Activated naive CD4-positive, alpha-beta T cell treated with anti-CD3 and anti-CD28 coated beads for 36 hours (primary cell): ENCODE measurements around the gene AKT3. TPM values are rescaled to one million over a fixed set of nuclear protein-coding genes. Genes with fewer than 3 reads are reported as not detected.

Experiments used
- CTCF ChIA-PET: fragments of 350-600 bp; sonication (Branson Sonifier 250); formaldehyde crosslinking; loops from one replicate; lab custom pipeline; 2021; ENCODE audit warnings: antibody characterized with exemption; lab: Charles Lee
- DNase-seq: peaks from one replicate; pipeline ENCODE4 v3.0.0-alpha.2; 2020
- H3K27ac Mint-ChIP-seq: one replicate; pipeline ENCODE4 v1.8.0; 2021; ENCODE audit warnings: mild to moderate bottlenecking, mixed read lengths
- H3K27me3 Mint-ChIP-seq: one replicate; pipeline ENCODE4 v1.8.0; 2021; ENCODE audit warnings: low read depth, mixed read lengths
- H3K36me3 Mint-ChIP-seq: one replicate; pipeline ENCODE4 v1.8.0; 2021; ENCODE audit warnings: low read depth, mixed read lengths
- H3K4me1 Mint-ChIP-seq: one replicate; pipeline ENCODE4 v1.8.0; 2021; ENCODE audit warnings: low read depth, mixed read lengths
- H3K4me3 Mint-ChIP-seq: one replicate; pipeline ENCODE4 v1.8.0; 2021; ENCODE audit warnings: mild to moderate bottlenecking, moderate library complexity, mixed read lengths
- H3K9me3 Mint-ChIP-seq: one replicate; pipeline ENCODE4 v1.8.0; 2021; ENCODE audit warnings: mixed read lengths
- intact Hi-C: fragments of 100-400 bp; cut with micrococcal nuclease; formaldehyde crosslinking; loops from one replicate; pipeline ENCODE4 v1.15.1; 2023
- total RNA-seq, 2 experiments: library from RNA; stranded (reverse); gene quantifications; one replicate each; pipeline ENCODE4 v1.2.3, GENCODE V29; 2021

The AKT3 gene
- total RNA-seq, 2 experiments from 2014 or later, result 19.1 to 21.5 TPM

- Mint-ChIP-seq H3K9me3 (no peaks in the 10 kb centered on the region), H3K4me1 (peaks cover 24% of the 10 kb centered on the region), H3K4me3 (no peak overlapping the region), H3K27me3 (no peaks in the 10 kb centered on the region), H3K27ac (no peak overlapping the region), H3K36me3 (peaks cover 5% of the 10 kb centered on the region)
- no peak for DNase-seq
- intact Hi-C loops, result loop anchor here (10.0 kb wide), 1 partner anchor 236 kb away; no protein-coding TSS in a partner anchor
- CTCF ChIA-PET, result interaction anchor here (0.6 to 1.3 kb wide), 2 partner anchors 40 to 397 kb away, joined by 3 read pairs; no protein-coding TSS in a partner anchor
Observed at GRCh38 chr1:243740255-243740999, 109.6 kb downstream of the AKT3 start.

- Mint-ChIP-seq H3K9me3 (no peaks in the 10 kb centered on the region), H3K4me3 (no peak overlapping the region), H3K36me3 (peaks cover 6% of the 10 kb centered on the region), H3K27me3 (no peaks in the 10 kb centered on the region), H3K27ac (no peak overlapping the region), H3K4me1 (peaks cover 24% of the 10 kb centered on the region)
- DNase-seq, result no peak
- CTCF ChIA-PET, result interaction anchor here (1.3 kb wide), 1 partner anchor 396 kb away, joined by 3 read pairs; no protein-coding TSS in a partner anchor
- intact Hi-C loops, result loop anchor here (10.0 kb wide), 1 partner anchor 235 kb away; no protein-coding TSS in a partner anchor
Observed at GRCh38 chr1:243739335-243740003, 110.6 kb downstream of the AKT3 start.

GRCh38 chr1:243738020-243738419, 112.0 kb downstream of the AKT3 start:
- Mint-ChIP-seq H3K9me3 (no peaks in the 10 kb centered on the region), H3K4me3 (no peak overlapping the region), H3K27ac (no peak overlapping the region), H3K36me3 (peaks cover 3% of the 10 kb centered on the region), H3K4me1 (peaks cover 22% of the 10 kb centered on the region), H3K27me3 (no peaks in the 10 kb centered on the region)
- DNase-seq, result no peak
- intact Hi-C loops, result no loop called here
- CTCF ChIA-PET, result interaction anchor here (0.7 kb wide), 1 partner anchor 37 kb away, joined by 3 read pairs; no protein-coding TSS in a partner anchor

GRCh38 chr1:243735457-243735856, 114.6 kb downstream of the AKT3 start:
- Mint-ChIP-seq H3K4me3 (no peak overlapping the region), H3K27ac (no peak overlapping the region), H3K36me3 (peaks cover 4% of the 10 kb centered on the region), H3K9me3 (no peaks in the 10 kb centered on the region), H3K4me1 (peaks cover 17% of the 10 kb centered on the region), H3K27me3 (no peaks in the 10 kb centered on the region)
- intact Hi-C loops, result no loop called here
- CTCF ChIA-PET, result no interaction called here
- no peak for DNase-seq

- H3K4me3 Mint-ChIP-seq, result no peak overlapping the region
- H3K27ac Mint-ChIP-seq, result no peak overlapping the region
- H3K27me3 Mint-ChIP-seq, result no peaks in the 10 kb centered on the region
- CTCF ChIA-PET, result no interaction called here
- H3K4me1 Mint-ChIP-seq, result peaks cover 12% of the 10 kb centered on the region
- intact Hi-C loops, result no loop called here
- no peak for DNase-seq
- peaks cover 7% of the 10 kb centered on the region for H3K36me3 Mint-ChIP-seq
- H3K9me3 Mint-ChIP-seq, result no peaks in the 10 kb centered on the region
Observed at GRCh38 chr1:243734308-243734695, 115.7 kb downstream of the AKT3 start.

- no peak overlapping the region for H3K4me3 Mint-ChIP-seq
- intact Hi-C loops, result no loop called here
- CTCF ChIA-PET, result interaction anchor here (1.0 kb wide), 1 partner anchor 15 kb away, joined by 3 read pairs; no protein-coding TSS in a partner anchor
- no peaks in the 10 kb centered on the region for H3K27me3 Mint-ChIP-seq
- H3K4me1 Mint-ChIP-seq, result peaks cover 17% of the 10 kb centered on the region
- DNase-seq, result no peak
- no peak overlapping the region for H3K27ac Mint-ChIP-seq
- H3K36me3 Mint-ChIP-seq, result peaks cover 9% of the 10 kb centered on the region
- no peaks in the 10 kb centered on the region for H3K9me3 Mint-ChIP-seq
Observed at GRCh38 chr1:243733670-243734307, 116.3 kb downstream of the AKT3 start.

GRCh38 chr1:243732637-243733036, 117.4 kb downstream of the AKT3 start:
- intact Hi-C loops, result no loop called here
- Mint-ChIP-seq H3K4me1 (peaks cover 18% of the 10 kb centered on the region), H3K27me3 (no peaks in the 10 kb centered on the region)

GRCh38 chr1:243731974-243732625, 117.9 kb downstream of the AKT3 start:
- H3K4me1 Mint-ChIP-seq, result peaks cover 15% of the 10 kb centered on the region
- DNase-seq, result no peak
- CTCF ChIA-PET, result interaction anchor here (0.8 to 1.4 kb wide), 4 partner anchors 17 to 389 kb away, joined by 3 read pairs; no protein-coding TSS in a partner anchor
- H3K27ac Mint-ChIP-seq, result no peak overlapping the region
- H3K4me3 Mint-ChIP-seq, result no peak overlapping the region
- peaks cover 9% of the 10 kb centered on the region for H3K36me3 Mint-ChIP-seq
- intact Hi-C loops, result no loop called here
- no peaks in the 10 kb centered on the region for H3K9me3 Mint-ChIP-seq
- no peaks in the 10 kb centered on the region for H3K27me3 Mint-ChIP-seq

More at GRCh38 chr1:243732637-243733036, 117.4 kb downstream of the AKT3 start:
- DNase-seq, result no peak
- Mint-ChIP-seq H3K4me3 (no peak overlapping the region), H3K27ac (no peak overlapping the region), H3K9me3 (no peaks in the 10 kb centered on the region), H3K36me3 (peaks cover 9% of the 10 kb centered on the region)
- CTCF ChIA-PET, result interaction anchor here (0.8 to 0.9 kb wide), 2 partner anchors 16 to 23 kb away, joined by 3 read pairs; no protein-coding TSS in a partner anchor

- no peak overlapping the region for H3K4me3 Mint-ChIP-seq
- peaks cover 9% of the 10 kb centered on the region for H3K36me3 Mint-ChIP-seq
- DNase-seq, result no peak
- intact Hi-C loops, result no loop called here
- no peaks in the 10 kb centered on the region for H3K27me3 Mint-ChIP-seq
- H3K9me3 Mint-ChIP-seq, result no peaks in the 10 kb centered on the region
- no peak overlapping the region for H3K27ac Mint-ChIP-seq
- CTCF ChIA-PET, result interaction anchor here (0.8 to 1.4 kb wide), 4 partner anchors 18 to 388 kb away, joined by 3 to 4 read pairs (median 3); no protein-coding TSS in a partner anchor
- H3K4me1 Mint-ChIP-seq, result peaks cover 13% of the 10 kb centered on the region
Observed at GRCh38 chr1:243731301-243731891, 118.6 kb downstream of the AKT3 start.

- Mint-ChIP-seq H3K27me3 (no peaks in the 10 kb centered on the region), H3K27ac (no peak overlapping the region), H3K36me3 (peaks cover 9% of the 10 kb centered on the region), H3K4me1 (peaks cover 14% of the 10 kb centered on the region), H3K9me3 (no peaks in the 10 kb centered on the region), H3K4me3 (no peak overlapping the region)
- CTCF ChIA-PET, result interaction anchor here (1.2 to 1.4 kb wide), 2 partner anchors 19 to 387 kb away, joined by 3 to 4 read pairs; no protein-coding TSS in a partner anchor
- DNase-seq, result no peak
- intact Hi-C loops, result no loop called here
Observed at GRCh38 chr1:243730487-243731150, 119.4 kb downstream of the AKT3 start.

- Mint-ChIP-seq H3K9me3 (no peaks in the 10 kb centered on the region), H3K27ac (no peak overlapping the region), H3K27me3 (no peaks in the 10 kb centered on the region), H3K4me3 (no peak overlapping the region), H3K36me3 (peaks cover 7% of the 10 kb centered on the region), H3K4me1 (peaks cover 18% of the 10 kb centered on the region)
- intact Hi-C loops, result no loop called here
- DNase-seq, result no peak
- CTCF ChIA-PET, result no interaction called here
Observed at GRCh38 chr1:243729956-243730355, 120.1 kb downstream of the AKT3 start.
